ENCODE data around the gene HSPA4.
"Not testable (repeated sequence)": the region's sequence is repeated elsewhere in the genome, so short reads cannot be mapped to it uniquely, and the experiment has no call there.

Gene HSPA4

DNA sequence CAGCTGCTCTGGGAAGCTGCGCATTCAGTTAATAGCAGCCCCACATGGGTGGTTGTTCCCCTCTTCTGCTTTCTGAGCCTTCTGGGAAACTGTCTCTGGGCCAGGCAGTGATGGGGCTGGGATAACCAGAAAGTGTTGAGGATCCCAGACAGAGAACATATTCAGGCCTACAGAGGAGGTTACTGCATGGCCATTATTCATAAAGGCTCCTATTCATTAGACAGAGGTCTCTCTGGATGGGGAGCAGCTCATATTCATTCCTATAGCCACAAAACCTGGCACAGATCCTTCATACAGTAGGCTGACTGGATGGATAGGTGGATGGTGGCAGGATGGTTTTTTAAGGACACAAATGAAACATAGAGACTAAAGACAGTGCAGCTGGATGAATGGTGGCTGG lies 76.3 kb downstream of the HSPA4 start:
- DNase-seq: no peak

- no peak for DNase-seq
These were observed 77.5 kb downstream of the HSPA4 start for GRCh38 chr5:133129289-133129688.

DNA sequence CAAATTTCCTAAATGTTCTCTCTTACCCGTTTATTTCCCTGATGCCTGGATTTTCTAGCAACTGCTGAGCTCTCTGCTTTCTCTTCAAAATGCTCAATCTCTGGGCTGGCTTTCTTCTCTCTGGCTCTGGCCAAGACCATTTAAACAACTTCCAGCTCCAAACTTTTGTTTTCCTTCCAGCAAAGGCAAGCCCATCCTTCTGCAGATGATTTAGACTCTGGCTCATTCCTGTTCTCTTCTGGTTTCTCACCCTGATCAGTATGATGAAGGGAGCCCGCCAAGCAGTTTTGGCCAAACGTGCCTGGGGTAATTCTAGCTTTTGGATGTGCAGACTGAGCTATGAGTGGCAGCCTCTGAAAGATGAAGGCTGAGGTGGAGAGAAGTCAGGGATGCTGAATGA lies 78.1 kb downstream of the HSPA4 start:
- no peak for DNase-seq

DNA sequence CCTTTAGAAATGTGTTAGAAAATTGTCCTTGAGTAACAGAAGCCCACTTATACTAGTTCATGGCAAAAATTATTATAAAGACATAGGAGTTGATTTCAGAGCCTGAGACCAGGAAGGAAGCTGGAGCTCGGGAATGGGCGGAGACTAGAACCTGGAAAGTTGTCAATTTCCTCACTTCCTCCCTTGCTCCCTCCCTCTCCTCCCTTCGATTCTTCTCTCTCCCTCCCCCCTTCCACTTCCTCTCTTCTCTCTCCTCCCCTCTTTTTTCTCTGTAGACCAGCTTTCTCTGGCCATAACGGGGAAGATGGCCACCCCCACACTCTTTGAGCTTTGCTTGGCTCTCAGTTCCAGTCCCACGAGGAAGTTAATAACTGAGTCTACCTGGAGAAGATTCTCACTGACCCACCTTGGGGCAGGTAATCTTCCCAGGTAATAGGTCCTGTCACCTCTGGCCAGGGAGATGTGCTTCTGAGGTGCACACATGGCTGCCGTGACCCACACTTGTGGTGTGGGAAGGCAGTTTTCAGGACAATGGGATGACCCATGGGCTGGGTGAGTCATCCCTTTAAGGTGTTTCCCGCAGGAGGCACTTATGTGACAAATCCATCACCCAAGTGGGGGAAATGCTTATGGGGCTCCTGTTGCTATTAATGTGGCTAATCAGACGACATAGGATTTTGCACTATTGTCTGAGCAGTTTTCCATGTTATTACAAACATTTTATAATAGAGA lies 78.7 kb downstream of the HSPA4 start:
- no peak for DNase-seq

DNA sequence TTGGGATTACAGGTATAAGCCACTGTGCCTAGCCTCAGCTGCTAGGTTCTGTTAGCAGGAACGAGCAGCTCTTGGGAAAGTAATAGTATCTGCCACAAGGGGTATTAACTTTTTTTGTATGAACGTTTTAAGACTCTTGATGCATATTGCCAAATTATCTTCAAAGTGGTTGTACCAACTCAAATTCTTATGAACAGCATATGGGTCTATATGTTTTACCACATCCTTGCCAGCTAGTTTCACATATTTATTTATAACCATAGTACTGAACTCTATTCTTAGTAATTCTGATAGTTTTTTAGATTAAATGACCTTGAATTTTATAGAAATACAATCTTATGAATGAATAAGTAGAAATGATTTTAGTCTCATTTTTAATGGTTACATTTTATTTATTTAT lies 80.9 kb downstream of the HSPA4 start:
- DNase-seq: no peak

GRCh38 chr5:133133241-133133640 lies 81.4 kb downstream of the HSPA4 start:
- not testable (repeated sequence) for DNase-seq

- not testable (repeated sequence) for DNase-seq
These were observed 85.1 kb downstream of the HSPA4 start for GRCh38 chr5:133136890-133137289.

GRCh38 chr5:133140311-133140710 lies 88.5 kb downstream of the HSPA4 start:
- no peak for DNase-seq

GRCh38 chr5:133141746-133142145 lies 89.9 kb downstream of the HSPA4 start:
- DNase-seq: no peak

DNA sequence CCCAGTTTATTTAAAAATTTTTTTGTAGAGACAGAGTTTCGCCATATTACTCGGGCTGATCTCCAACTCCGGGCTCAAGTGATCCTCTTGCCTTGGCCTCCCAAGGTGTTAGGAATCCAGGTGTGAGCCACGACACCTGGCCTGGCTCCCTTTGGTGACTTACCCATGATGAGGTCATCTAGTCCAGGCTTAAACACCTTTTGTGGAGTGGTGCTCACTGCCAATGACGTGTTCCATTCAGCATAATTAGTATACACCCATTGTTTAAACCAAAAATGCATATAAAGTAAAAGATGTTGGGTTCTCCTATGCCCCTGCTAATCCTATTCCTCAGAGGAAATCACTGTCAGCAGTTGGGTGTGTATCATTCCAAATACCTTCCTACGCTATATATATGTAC lies 91.0 kb downstream of the HSPA4 start:
- DNase-seq: no peak

DNA sequence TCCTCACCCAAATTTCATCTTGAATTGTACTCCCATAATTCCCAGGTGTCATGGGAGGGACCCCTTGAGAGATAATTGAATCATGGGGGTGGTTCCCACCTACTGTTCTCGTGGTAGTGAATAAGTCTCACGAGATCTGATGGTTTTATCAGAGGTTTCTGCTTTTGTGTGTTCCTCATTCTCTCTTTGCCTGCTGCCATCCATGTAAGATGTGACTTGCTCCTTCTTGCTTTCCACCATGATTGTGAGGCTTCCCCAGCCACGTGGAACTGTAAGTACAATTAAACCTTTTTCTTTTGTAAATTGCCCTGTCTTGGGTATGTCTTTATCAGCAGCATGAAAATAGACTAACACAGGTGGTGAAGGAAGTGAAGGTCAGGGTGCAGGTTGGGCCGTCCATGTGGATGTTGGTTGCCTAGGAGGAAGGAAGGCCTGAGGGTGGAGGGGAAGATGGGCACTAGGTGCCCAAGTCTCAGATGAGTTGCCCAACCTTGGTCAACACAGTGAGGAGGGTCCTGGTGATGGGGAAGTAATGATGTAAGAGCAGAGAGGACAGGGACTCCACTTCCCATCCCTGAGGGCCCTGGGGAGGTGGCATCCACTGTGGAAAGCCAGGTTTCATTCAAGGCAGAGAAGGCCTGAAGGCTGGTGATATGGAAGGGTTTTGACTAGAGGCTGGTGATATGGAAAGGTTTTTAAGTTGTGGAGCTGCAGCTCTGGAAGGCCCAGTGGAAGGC lies 92.6 kb downstream of the HSPA4 start:
- no peak for DNase-seq

DNA sequence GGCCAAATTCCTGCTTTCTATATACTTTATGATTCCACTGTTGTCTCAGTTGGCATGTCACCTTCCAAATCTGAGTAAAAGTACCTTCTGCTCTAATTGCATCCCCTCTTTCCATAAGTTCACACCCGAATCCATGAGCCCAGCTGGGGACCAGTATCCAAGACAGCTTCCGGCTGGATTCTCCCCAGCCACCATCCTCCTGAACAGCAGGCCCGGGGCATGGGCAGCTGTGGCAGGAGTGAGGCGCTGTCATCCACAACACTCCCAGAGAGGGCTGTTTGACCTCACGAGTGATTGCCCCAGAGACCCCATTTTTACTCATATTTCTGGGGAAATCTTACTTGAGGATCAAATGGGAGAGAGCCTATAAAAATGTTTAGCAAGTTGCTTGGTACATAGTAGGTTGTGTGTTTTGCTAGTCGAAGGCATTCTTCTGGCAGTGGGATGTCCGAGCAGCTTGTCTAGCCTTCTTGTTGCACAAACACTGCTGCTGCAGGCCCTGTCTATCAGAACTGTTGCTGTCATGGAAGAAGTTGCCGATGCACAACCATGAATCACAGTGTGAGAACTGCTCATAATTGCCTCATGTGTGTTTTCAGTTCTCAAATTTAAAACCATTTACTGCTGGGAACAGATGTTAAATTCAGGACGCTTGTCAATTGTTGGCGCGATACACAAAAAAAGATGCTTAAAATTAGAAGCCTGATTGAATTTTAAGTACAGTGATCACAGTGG lies 93.8 kb downstream of the HSPA4 start:
- no peak for DNase-seq

- no peak for DNase-seq
These were observed 95.6 kb downstream of the HSPA4 start for GRCh38 chr5:133147411-133147810.

- no peak for DNase-seq
These were observed 96.2 kb downstream of the HSPA4 start for GRCh38 chr5:133147815-133148567.

GRCh38 chr5:133149345-133149744 lies 97.5 kb downstream of the HSPA4 start:
- DNase-seq: peak; percentile 37

DNA sequence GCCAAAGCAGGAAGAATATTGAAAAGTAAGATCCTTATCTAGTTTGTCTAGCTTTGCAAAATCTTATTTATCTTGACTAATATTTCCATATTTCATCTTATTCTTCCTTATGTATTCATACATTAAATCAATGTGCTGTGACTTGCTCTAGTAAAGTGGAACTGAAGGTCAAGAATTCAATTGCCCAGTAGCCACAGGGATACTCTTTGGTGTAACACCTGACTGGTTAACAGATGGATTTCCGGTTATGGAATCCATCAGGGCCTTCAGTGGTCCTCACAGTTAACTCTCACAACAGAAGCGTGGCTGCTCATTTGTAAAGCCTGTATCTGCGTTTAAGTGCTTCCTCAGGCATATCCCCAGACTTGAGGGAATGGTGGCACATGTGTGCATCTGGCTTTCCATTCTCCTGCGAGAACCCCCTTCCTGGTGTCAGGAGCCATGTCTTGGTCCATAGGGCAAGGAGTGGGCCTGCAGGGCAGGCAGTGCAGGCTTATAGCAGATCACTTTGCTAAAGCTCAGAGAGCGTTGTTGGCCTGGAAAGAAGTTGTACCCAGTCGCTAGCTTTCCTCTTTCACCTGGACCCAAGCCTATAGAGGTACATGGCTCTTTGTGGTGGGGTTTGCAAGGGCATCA lies 99.2 kb downstream of the HSPA4 start:
- no peak for DNase-seq

- DNase-seq: no peak
These were observed 102.7 kb downstream of the HSPA4 start for GRCh38 chr5:133154274-133155075.

DNA sequence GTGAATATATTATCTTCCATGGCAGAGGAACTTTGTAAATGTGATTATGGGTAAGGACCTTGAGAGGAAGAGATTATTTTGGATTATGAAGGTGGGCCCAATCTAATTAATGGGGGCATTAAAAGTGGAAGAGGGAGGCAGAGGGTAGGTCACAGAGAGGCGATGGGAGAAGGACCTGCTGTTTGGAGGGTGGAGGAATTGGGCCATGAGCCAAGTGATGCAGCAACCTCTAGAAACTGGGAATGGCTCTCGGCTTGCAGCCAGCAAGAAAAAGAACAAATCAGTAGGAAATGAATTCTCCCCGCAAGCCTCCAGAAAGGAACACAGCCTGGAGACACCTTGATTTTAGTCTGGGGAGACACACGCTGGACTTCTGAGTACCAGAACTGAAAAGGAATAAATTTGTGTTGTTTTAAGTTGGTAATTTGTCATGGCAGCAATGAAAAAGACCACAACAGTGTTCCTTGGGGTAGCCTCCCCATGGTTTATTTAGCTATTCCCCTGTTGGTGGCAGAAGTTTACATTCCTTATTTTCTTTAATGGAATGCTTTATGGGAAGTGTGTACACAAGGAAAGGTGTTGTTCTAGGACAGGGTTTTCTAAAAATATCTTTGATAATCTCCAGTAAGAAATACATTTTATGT lies 103.6 kb downstream of the HSPA4 start:
- DNase-seq: no peak

All from COR-L47 (cell line).